NCI-H82 (cell line): Measurements from ENCODE around the gene ZNF681.
"Not testable (repeated sequence)": the region's sequence is repeated elsewhere in the genome, so short reads cannot be mapped to it uniquely, and the experiment has no call there.

Source experiments
- DNase-seq: peaks from one replicate; lab custom pipeline; 2025; lab: John Stamatoyannopoulos, UW

The ZNF681 gene

GRCh38 chr19:23774106-23774505, 15.4 kb upstream of the ZNF681 start:
- no peak for DNase-seq

- DNase-seq = no peak
These were observed 14.0 kb upstream of the ZNF681 start for GRCh38 chr19:23772675-23773063.

- no peak for DNase-seq
These were observed 13.3 kb upstream of the ZNF681 start for GRCh38 chr19:23771761-23772674.

GRCh38 chr19:23771316-23771715, 12.6 kb upstream of the ZNF681 start:
- no peak for DNase-seq

GRCh38 chr19:23770672-23771250, 12.1 kb upstream of the ZNF681 start:
- DNase-seq = no peak

- no peak for DNase-seq
These were observed 11.2 kb upstream of the ZNF681 start for GRCh38 chr19:23769691-23770468.

- no peak for DNase-seq
These were observed 8.3 kb upstream of the ZNF681 start for GRCh38 chr19:23766951-23767350.

- DNase-seq = no peak
These were observed 6.1 kb upstream of the ZNF681 start for GRCh38 chr19:23764781-23765180.

- DNase-seq = peak; percentile 68
These were observed 4.4 kb upstream of the ZNF681 start for GRCh38 chr19:23762884-23763711.

GRCh38 chr19:23762548-23762883, 3.8 kb upstream of the ZNF681 start:
- DNase-seq = no peak

- not testable (repeated sequence) for DNase-seq
These were observed 1.6 kb upstream of the ZNF681 start for GRCh38 chr19:23760326-23760725.

- DNase-seq = not testable (repeated sequence)
These were observed 15.0 kb downstream of the ZNF681 start for GRCh38 chr19:23743633-23744232.

GRCh38 chr19:23730729-23731465, 27.8 kb downstream of the ZNF681 start:
- DNase-seq = not testable (repeated sequence)

GRCh38 chr19:23724161-23724560, 34.5 kb downstream of the ZNF681 start:
- peak; percentile 87 for DNase-seq

- DNase-seq = peak; percentile 82
These were observed 39.9 kb downstream of the ZNF681 start for GRCh38 chr19:23718802-23719201.

- no peak for DNase-seq
These were observed 41.9 kb downstream of the ZNF681 start for GRCh38 chr19:23716792-23717191.

GRCh38 chr19:23709347-23709746, 49.3 kb downstream of the ZNF681 start:
- DNase-seq = no peak

GRCh38 chr19:23706657-23707056, 52.0 kb downstream of the ZNF681 start:
- DNase-seq = no peak

- DNase-seq = no peak
These were observed 59.2 kb downstream of the ZNF681 start for GRCh38 chr19:23699521-23699860.

GRCh38 chr19:23698711-23699520, 59.8 kb downstream of the ZNF681 start:
- peak; percentile 83 for DNase-seq
